Colonic mucosa (tissue), 4 donors: ENCODE measurements around the gene BATF3. TPM values are rescaled to one million over a fixed set of nuclear protein-coding genes. Genes with fewer than 3 reads are reported as not detected.

Source experiments
- DNase-seq: peaks from one replicate; pipeline ENCODE4 v3.0.0-alpha.2; 2020
- H3K27ac ChIP-seq: fragments of 200-600 bp; one replicate; pipeline ENCODE4 v1.8.0; 2021
- H3K27me3 ChIP-seq: fragments of 200-600 bp; one replicate; pipeline ENCODE4 v1.8.0; 2021
- H3K36me3 ChIP-seq: fragments of 200-600 bp; one replicate; pipeline ENCODE4 v1.8.0; 2021
- H3K4me1 ChIP-seq: fragments of 200-600 bp; one replicate; pipeline ENCODE4 v1.8.0; 2021; ENCODE audit warnings: mild to moderate bottlenecking
- H3K4me3 ChIP-seq: fragments of 200-600 bp; one replicate; pipeline ENCODE4 v1.8.0; 2021
- H3K9ac ChIP-seq, 2 donors: one replicate each; pipeline ENCODE4 v1.7.0; 2013; ENCODE audit warnings: control low read depth in 2 of 2, low read depth in 2 of 2, low read length in 2 of 2
- H3K9me3 ChIP-seq: fragments of 200-600 bp; one replicate; pipeline ENCODE4 v1.8.0; 2021
- intact Hi-C: fragments of 100-400 bp; cut with DNase I; formaldehyde crosslinking; loops from one replicate; pipeline ENCODE4 v1.14.1; 2022
- total RNA-seq, 2 donors: library from RNA; stranded (reverse); fragmentation: NEBNext Ultra II Directional in 1 of 2; extraction: Animal tissue kit (Norgen Biotek cat#: 25700) in 1 of 2; gene quantifications; one replicate each; pipeline ENCODE4 v1.2.1, GENCODE V29; 2021
- TF ChIP-seq, protein P1 (sequence below): fragments of 200-600 bp; IDR thresholded peaks from one replicate; pipeline ENCODE4 v1.8.0; 2022; ENCODE audit warnings: antibody characterized with exemption, mild to moderate bottlenecking
- donor health status: healthy.
- donor health status: DM: no; HTN: no; CAD: no.
- donor health status: DM: no; HTN: no; CAD: no.

Gene BATF3
- total RNA-seq, 2 donors from 2014 or later: 0.74 to 0.88 TPM

DNA sequence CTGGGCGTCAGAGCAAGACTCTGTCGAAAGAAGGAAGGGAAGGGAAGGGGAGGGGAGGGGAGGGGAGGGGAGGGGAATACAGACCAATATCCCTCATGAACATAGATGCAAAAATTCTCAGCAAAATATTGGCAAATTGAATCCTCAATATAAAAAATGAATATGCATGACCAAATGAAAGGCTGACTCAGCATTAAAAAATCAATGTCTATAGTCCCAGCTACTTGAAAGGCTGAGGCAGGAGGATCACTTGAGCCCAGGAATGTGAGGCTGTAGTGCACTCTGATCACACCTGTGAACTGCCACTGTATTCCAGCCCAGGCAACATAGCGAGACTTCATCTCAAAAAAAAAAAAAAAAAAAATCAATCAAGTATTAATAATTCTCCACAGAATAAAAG is 24.0 kb downstream of the BATF3 start:
- Histone ChIP-seq H3K4me3 (no peak overlapping the region), H3K4me1 (no peaks in the 10 kb centered on the region)
- TF ChIP-seq, protein P1, sequence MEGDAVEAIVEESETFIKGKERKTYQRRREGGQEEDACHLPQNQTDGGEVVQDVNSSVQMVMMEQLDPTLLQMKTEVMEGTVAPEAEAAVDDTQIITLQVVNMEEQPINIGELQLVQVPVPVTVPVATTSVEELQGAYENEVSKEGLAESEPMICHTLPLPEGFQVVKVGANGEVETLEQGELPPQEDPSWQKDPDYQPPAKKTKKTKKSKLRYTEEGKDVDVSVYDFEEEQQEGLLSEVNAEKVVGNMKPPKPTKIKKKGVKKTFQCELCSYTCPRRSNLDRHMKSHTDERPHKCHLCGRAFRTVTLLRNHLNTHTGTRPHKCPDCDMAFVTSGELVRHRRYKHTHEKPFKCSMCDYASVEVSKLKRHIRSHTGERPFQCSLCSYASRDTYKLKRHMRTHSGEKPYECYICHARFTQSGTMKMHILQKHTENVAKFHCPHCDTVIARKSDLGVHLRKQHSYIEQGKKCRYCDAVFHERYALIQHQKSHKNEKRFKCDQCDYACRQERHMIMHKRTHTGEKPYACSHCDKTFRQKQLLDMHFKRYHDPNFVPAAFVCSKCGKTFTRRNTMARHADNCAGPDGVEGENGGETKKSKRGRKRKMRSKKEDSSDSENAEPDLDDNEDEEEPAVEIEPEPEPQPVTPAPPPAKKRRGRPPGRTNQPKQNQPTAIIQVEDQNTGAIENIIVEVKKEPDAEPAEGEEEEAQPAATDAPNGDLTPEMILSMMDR: no peak

GRCh38 chr1:212674872-212675271 is 24.8 kb downstream of the BATF3 start:
- no peaks in the 10 kb centered on the region for H3K27me3 ChIP-seq
- TF ChIP-seq, protein P1: no peak
- no peak overlapping the region for H3K4me3 ChIP-seq
- intact Hi-C loops: no loop called here
- no peaks in the 10 kb centered on the region for H3K4me1 ChIP-seq
- H3K9ac ChIP-seq: no peak overlapping the region
- no peaks in the 10 kb centered on the region for H3K36me3 ChIP-seq
- no peak for DNase-seq
- no peaks in the 10 kb centered on the region for H3K9me3 ChIP-seq
- no peak overlapping the region for H3K27ac ChIP-seq

More for the DNA sequence above, 24.0 kb downstream of the BATF3 start:
- Histone ChIP-seq H3K27ac (no peak overlapping the region), H3K9me3 (no peaks in the 10 kb centered on the region), H3K27me3 (no peaks in the 10 kb centered on the region), H3K36me3 (no peaks in the 10 kb centered on the region), H3K9ac (no peak overlapping the region)
- intact Hi-C loops: no loop called here
- DNase-seq: no peak

DNA sequence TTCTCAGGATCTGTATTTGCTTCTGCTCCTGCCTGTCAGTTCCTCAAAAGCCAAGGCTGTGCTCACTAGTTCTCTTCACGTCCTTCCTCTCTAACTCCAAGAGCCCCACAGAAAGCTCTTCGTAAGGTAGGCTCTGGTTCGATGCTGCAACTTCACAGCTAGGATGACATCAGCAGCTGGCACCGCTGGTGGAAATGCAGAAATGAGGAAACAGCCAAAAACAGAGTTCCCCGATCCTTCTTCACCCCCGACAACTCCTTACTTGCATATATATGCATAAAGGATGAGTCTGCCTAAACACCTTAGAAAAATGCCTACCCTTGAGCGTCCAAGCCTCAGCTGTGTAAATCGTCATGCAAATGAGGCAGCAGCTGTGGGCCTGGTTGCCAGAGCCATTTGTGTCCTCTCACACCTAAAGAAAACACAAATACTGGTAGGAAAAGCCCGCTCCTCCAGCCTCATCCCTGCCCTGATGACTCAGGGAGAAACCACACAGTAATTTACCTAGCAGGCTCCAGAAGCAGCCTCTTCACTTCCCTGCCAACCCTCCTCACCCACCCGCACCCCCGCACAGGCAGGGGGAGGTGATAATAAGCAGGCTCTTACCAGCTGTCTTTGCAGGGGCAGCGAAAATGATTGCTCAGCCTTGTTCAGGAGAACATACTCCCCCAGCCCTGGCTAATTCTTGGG is 28.2 kb downstream of the BATF3 start:
- Histone ChIP-seq H3K4me1 (peaks cover 4% of the 10 kb centered on the region), H3K27me3 (no peaks in the 10 kb centered on the region), H3K36me3 (no peaks in the 10 kb centered on the region), H3K9me3 (no peaks in the 10 kb centered on the region), H3K4me3 (no peak overlapping the region), H3K9ac (no peak overlapping the region), H3K27ac (no peak overlapping the region)
- TF ChIP-seq, protein P1: no peak
- DNase-seq: no peak
- intact Hi-C loops: no loop called here

DNA sequence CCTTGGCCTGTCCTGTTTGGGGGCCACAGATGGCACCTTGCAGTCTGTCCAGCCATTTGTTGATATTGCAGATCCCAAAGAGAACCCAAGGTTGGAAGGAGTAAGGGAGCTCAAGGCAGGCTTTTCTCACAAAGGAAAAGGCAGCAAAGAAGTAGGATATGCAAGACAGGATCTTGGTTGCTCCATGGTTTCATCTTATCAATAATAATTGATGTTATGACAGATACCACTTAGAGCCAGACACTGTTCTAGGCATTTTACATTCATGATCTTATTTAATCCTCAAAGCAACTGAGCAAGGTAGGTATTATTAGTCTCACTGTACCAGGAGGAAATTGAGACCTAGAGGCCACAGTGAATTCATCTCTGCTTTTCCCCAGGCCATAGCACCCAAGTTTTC is 28.8 kb downstream of the BATF3 start:
- H3K9ac ChIP-seq: no peak overlapping the region
- H3K27ac ChIP-seq: no peak overlapping the region
- no peaks in the 10 kb centered on the region for H3K27me3 ChIP-seq
- DNase-seq: no peak
- TF ChIP-seq, protein P1: no peak
- H3K9me3 ChIP-seq: no peaks in the 10 kb centered on the region
- no peaks in the 10 kb centered on the region for H3K36me3 ChIP-seq
- H3K4me3 ChIP-seq: no peak overlapping the region
- intact Hi-C loops: no loop called here
- H3K4me1 ChIP-seq: peaks cover 4% of the 10 kb centered on the region

GRCh38 chr1:212670301-212670700 is 29.3 kb downstream of the BATF3 start:
- intact Hi-C loops: no loop called here
- TF ChIP-seq, protein P1: no peak
- H3K9ac ChIP-seq: no peak overlapping the region
- no peaks in the 10 kb centered on the region for H3K36me3 ChIP-seq
- DNase-seq: no peak
- no peak overlapping the region for H3K27ac ChIP-seq
- no peak overlapping the region for H3K4me3 ChIP-seq
- H3K9me3 ChIP-seq: no peaks in the 10 kb centered on the region
- no peaks in the 10 kb centered on the region for H3K27me3 ChIP-seq
- H3K4me1 ChIP-seq: peaks cover 4% of the 10 kb centered on the region
